HG03139 (cell line): ENCODE results near the gene CLCN3.
"Not testable (repeated sequence)": the region's sequence is repeated elsewhere in the genome, so short reads cannot be mapped to it uniquely, and the experiment has no call there.

Experiments
- ATAC-seq: cut with Tn5 transposase; IDR thresholded peaks from one replicate; pipeline ENCODE4 v1.9.1; 2021; ENCODE audit not compliant: unreplicated experiment

CLCN3 gene

DNA sequence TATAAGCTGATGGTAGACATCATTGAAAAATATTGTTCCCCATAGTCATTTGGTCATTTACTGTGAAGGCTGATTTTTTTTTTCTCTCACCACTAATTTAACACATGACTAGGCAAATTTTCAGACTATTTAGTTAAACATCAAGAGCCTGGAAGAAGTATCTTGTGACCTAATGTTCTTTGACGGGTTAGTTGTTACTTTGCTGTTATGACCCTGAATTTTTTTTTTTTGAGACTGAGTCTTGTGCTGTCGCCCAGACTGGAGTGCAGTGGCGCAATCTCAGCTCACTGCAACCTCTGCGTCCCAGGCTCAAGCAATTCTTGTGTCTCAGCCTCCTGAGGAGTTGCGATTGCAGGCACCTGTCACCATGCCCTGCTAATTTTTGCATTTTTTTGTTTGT is 70.4 kb downstream of the CLCN3 start:
- no peak for ATAC-seq

DNA sequence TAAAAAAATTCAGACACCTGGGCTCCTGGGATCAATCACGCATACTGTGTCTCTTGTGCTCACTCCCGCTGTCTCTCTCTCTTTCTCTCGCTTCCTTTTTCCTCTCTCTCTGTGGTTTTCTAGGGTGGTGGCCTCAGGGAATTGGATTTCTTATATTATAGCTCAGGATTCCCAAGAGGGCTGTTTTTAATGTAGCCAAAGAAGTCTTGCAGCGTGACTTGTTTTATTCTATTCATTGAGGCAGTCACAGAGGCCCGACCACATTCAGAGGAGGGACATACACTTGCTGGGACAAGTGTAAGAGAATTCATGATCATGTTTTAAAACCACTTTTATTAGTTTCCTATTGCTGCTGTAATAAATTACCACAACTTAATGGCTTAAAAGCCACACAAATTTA is 78.0 kb downstream of the CLCN3 start:
- no peak for ATAC-seq

- no peak for ATAC-seq
Observed at GRCh38 chr4:169707958-169708643, 87.7 kb downstream of the CLCN3 start.

DNA sequence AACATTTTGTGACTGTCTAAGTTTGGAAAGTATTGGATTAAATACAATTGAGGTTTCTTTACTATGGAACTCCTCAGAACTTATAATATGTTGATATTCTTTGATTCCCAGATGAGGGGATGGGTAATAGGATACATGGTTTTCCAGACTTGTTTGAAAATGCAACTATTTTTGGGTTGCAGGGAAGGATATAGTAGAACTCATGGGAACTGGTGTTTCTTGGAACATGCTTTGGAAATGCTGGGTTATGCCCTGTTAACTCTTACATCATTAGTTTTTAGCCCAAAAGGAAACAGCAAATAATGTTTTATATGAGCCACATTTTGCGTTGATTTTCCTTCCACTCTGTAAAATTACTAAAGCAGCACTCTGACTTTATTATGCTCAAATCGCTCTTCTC is 95.4 kb downstream of the CLCN3 start:
- ATAC-seq = no peak

DNA sequence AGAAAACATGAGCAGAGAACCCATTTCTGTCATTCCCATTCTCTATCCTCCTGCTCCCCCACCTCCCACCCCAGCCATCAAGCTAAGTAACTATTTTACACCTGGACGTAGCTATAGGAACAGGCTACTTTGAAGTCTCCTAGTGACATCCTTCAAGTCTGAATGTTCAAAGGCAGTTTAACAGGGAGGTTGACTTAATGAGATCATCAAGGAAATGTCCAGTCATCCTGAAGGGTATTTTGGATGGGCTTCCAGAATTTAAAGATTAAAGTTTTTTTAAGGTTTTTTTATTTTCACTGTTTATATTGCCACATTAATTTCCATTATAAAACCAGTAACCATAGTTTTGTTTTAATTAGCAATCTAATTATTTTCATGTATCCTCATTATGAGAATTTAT is 96.3 kb downstream of the CLCN3 start:
- no peak for ATAC-seq

GRCh38 chr4:169720529-169720928 is 100.2 kb downstream of the CLCN3 start:
- no peak for ATAC-seq

GRCh38 chr4:169723207-169723965 is 103.0 kb downstream of the CLCN3 start:
- no peak for ATAC-seq

- ATAC-seq = no peak
Observed at GRCh38 chr4:169724260-169724659, 103.9 kb downstream of the CLCN3 start.

DNA sequence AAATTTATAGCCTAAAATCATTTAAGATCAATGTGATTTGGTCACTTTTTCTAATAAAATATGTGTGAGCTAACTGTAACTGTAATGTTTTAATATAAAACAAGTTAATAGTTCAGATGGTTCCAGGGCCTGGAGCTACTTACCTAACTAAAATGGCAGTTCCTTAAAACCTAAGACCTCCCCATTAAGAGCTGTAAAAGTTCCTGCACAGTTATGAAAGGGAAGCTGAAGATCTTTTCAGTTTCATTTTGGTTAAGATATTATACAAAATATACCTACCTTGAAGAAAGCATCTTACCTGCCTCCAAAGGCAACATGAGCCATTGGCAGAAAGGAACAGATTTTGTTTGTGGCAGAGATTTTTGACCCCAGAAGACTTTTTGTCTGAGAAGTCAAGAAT is 107.2 kb downstream of the CLCN3 start:
- ATAC-seq = no peak

DNA sequence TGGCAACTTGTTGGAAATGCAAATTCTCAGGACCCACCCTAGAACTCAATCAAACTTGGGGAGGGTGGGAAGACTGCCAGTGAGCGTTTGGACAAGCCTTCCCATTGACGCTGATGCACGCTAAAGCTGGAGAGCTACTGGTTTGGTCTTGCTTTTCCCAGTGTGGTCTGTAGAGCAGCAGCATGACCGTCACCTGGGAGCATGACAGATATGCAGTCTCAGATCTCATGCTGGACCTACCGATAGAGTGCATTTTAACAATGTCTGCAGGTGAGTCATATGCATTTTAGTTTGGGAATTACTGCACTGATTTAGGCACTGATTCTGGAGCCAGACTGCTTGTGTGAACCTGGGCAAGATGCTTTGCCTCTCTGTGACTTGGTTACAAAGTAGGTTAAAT is 110.2 kb downstream of the CLCN3 start:
- ATAC-seq = no peak

GRCh38 chr4:169738604-169739003 is 118.2 kb downstream of the CLCN3 start:
- not testable (repeated sequence) for ATAC-seq

GRCh38 chr4:169741569-169741968 is 121.2 kb downstream of the CLCN3 start:
- no peak for ATAC-seq

DNA sequence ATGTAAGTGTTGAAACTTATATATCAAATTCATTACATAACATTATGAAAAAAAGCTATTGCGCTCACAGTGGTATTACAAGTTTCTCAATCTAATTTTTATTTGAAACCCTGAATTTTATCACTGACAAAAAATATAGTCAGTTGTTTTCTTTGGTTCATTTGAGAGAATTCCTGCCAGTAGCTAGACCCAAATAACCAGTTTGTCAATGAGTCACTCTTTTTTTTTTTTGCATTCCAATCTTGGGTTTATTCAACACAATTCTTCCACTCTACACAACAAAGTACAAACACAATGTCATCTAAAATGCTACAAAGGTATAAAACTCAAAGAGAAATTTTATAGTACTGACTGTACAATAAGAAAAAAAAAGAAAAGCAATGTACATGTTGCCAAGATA is 124.2 kb downstream of the CLCN3 start:
- ATAC-seq = no peak

- no peak for ATAC-seq
Observed at GRCh38 chr4:169745291-169745690, 124.9 kb downstream of the CLCN3 start.

- ATAC-seq = no peak
Observed at GRCh38 chr4:169756971-169757574, 136.7 kb downstream of the CLCN3 start.

DNA sequence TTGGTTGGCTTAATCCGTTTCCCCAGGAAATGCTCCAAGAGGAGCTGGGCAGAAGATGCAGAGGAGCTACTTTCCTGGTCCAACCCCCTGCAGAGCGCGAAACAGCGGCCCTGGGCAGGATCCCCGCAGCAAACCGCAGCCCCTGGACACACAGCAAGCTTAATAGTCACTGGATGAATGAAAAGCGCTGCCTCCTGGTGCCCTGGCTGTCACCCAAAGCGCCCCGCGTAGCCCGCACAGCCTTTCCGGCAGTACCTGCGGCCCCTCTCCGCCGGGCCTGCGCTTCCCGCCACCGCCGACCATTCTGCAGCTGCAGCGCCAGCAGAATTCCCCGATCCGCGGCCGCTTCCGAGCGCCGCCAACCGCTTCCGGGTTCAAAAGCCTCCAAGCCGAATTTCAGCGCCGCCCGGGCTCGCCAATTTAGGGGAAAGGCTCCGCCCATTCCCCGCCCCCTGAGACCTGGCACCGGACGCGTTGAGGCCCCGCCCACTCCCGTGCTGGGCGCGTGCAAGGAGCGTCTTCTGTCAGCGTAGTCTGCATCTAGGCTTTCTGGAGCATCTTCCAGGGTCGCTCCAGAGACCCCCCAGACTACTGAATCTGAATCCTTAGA is 137.3 kb downstream of the CLCN3 start, which contains the start of gene HPF1:
Gene HPF1 (minus strand): TSS at position 370 of the 610 bp plus-strand sequence. CDS start 67 bp downstream, at position 303.
- peak; percentile 93 for ATAC-seq

- no peak for ATAC-seq
Observed at GRCh38 chr4:169758401-169758962, 138.1 kb downstream of the CLCN3 start.

DNA sequence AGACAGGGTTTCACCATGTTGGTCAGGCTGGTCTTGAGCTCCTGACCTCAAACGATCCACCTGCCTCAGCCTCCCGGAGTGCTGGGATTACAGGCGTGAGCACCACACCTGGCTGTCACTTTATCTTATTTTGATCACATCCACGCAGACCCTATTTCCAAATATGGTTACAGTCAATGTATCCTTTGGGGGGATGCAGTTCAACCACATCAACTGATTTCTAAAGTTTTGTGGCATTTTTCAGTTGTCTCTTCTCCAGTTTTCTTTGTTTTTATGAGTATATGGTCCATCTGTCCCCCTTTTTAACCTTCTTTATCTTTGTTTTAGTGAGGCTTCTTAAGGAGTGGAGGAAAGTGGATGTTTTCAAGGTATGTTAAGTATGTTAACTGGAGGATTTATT is 141.5 kb downstream of the CLCN3 start:
- ATAC-seq = no peak

DNA sequence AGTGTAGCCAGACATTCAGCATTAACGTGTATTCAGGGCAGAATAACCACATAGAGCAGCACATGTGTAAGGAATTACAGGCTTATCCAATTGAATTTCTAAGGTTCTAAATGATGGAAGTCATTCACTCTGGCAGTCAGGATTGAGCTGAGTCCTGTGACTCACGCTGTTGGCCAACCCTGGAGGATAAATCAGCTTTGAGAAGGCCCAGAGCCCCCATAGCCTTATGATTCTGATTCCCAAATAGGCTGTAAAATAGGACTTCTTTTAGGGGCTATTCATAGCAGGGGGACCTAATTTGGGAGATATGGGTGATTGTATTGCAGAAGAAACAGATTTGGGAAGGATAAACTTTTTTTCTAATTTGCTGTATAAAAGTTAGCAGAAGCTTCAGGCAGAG is 145.5 kb downstream of the CLCN3 start:
- no peak for ATAC-seq

GRCh38 chr4:169766741-169767140 is 146.4 kb downstream of the CLCN3 start:
- ATAC-seq = no peak

GRCh38 chr4:169768385-169768784 is 148.0 kb downstream of the CLCN3 start:
- ATAC-seq = no peak
